T-cell (primary cell): Measurements from ENCODE around the gene ZNF311. TPM values are rescaled to one million over a fixed set of nuclear protein-coding genes. Genes with fewer than 3 reads are reported as not detected.

Experiments used
- ATAC-seq, 4 experiments: fragments of 200-7000 bp in 3 of 4; fragments of 150-1000 bp in 1 of 4; cut with Tn5 transposase; replicated peaks in 1 of 4; 1 replicate in 3 of 4; 2 replicates in 1 of 4; pipeline ENCODE4 v1.10.0; 2021; ENCODE audit warnings: moderate library complexity in 3 of 4, mild to moderate bottlenecking in 2 of 4, moderate number of reproducible peaks in 1 of 4
- CTCF ChIA-PET, 2 donors: fragments of 300-600 bp; sonication (Branson Sonifier 250); formaldehyde crosslinking; loops; one replicate each; lab custom pipeline; 2022; ENCODE audit warnings: antibody characterized with exemption in 2 of 2; lab: Charles Lee
- POLR2A ChIA-PET, 2 donors: fragments of 300-600 bp; sonication (Branson Sonifier 250); formaldehyde crosslinking; loops; one replicate each; lab custom pipeline; 2022; ENCODE audit warnings: antibody characterized with exemption in 2 of 2; lab: Charles Lee
- DNase-seq, 35 experiments: peaks; one replicate each; pipeline versions ENCODE4 v3.0.0 to v3.0.0-alpha.2; 2013 to 2023
- H3K27ac ChIP-seq: one replicate; pipeline ENCODE4 v1.5.1; 2013; ENCODE audit warnings: low read length
- H3K27me3 ChIP-seq, 2 experiments: replicated peaks in 1 of 2; 1 replicate in 1 of 2; 2 replicates in 1 of 2; pipeline versions ENCODE4 v1.6.1 to v1.7.0; 2013; ENCODE audit warnings: low read length in 1 of 2, mixed read lengths in 1 of 2; ENCODE audit not compliant: control insufficient read depth in 2 of 2, insufficient read depth in 2 of 2; ENCODE audit errors: extremely low read depth in 1 of 2
- H3K36me3 ChIP-seq, 2 donors: 1 replicate in 1 of 2; 2 replicates in 1 of 2; pipeline versions ENCODE4 v1.6.1 to v1.7.0; 2013; ENCODE audit warnings: low read length in 1 of 2; ENCODE audit not compliant: control insufficient read depth in 2 of 2, insufficient read depth in 1 of 2; ENCODE audit errors: extremely low read depth in 1 of 2
- H3K4me1 ChIP-seq, 2 experiments: 1 replicate in 1 of 2; 2 replicates in 1 of 2; pipeline versions ENCODE4 v1.6.1 to v1.7.0; 2013; ENCODE audit warnings: low read length in 2 of 2, mixed read lengths in 1 of 2; ENCODE audit not compliant: insufficient read depth in 2 of 2, control insufficient read depth in 1 of 2; ENCODE audit errors: extremely low read depth in 1 of 2
- H3K4me3 ChIP-seq, 2 donors: 1 replicate in 1 of 2; 2 replicates in 1 of 2; pipeline versions ENCODE4 v1.5.1 to v1.7.0; 2013; ENCODE audit warnings: mild to moderate bottlenecking in 2 of 2, low read length in 1 of 2, moderate library complexity in 1 of 2; ENCODE audit not compliant: control insufficient read depth in 1 of 2; ENCODE audit errors: extremely low read depth in 1 of 2
- H3K9me3 ChIP-seq: 2 replicates; pipeline ENCODE4 v1.7.0; 2013
- H3K27ac Mint-ChIP-seq, 2 donors: one replicate each; pipeline ENCODE4 v1.8.0; 2020 to 2021; ENCODE audit warnings: mild to moderate bottlenecking in 2 of 2, mixed read lengths in 2 of 2
- H3K27me3 Mint-ChIP-seq, 2 donors: one replicate each; pipeline ENCODE4 v1.8.0; 2021 to 2022; ENCODE audit warnings: mixed read lengths in 2 of 2
- H3K36me3 Mint-ChIP-seq: one replicate; pipeline ENCODE4 v1.8.0; 2021; ENCODE audit warnings: mixed read lengths
- H3K4me1 Mint-ChIP-seq, 3 donors: one replicate each; pipeline ENCODE4 v1.8.0; 2020 to 2022; ENCODE audit warnings: mixed read lengths in 3 of 3, mild to moderate bottlenecking in 1 of 3
- H3K4me3 Mint-ChIP-seq, 3 donors: one replicate each; pipeline ENCODE4 v1.8.0; 2020 to 2022; ENCODE audit warnings: mild to moderate bottlenecking in 3 of 3, mixed read lengths in 3 of 3, moderate library complexity in 3 of 3
- H3K9me3 Mint-ChIP-seq, 3 donors: one replicate each; pipeline ENCODE4 v1.8.0; 2020 to 2022; ENCODE audit warnings: mixed read lengths in 3 of 3
- WGBS: methylation state at CpG from one replicate; pipeline ENCODE4 v1.1.5; 2013; ENCODE audit warnings: missing lambda C conversion rate; ENCODE audit not compliant: insufficient coverage; 5-methylcytosine and 5-hydroxymethylcytosine counted together
- total RNA-seq, 35 experiments: library from RNA in 6 of 35; stranded (reverse) in 6 of 35; fragments of 120-200 nt in 1 of 35; gene quantifications; one replicate each; pipeline versions ENCODE4 v1.2.1 to v1.2.4 and lab custom pipeline; 2013 to 2026

The ZNF311 gene
- total RNA-seq, 5 donors from 2014 or later (not counting 1 experiment from before 2014, with no cell fraction given) = 0.22 to 0.61 (median 0.30) TPM

DNA sequence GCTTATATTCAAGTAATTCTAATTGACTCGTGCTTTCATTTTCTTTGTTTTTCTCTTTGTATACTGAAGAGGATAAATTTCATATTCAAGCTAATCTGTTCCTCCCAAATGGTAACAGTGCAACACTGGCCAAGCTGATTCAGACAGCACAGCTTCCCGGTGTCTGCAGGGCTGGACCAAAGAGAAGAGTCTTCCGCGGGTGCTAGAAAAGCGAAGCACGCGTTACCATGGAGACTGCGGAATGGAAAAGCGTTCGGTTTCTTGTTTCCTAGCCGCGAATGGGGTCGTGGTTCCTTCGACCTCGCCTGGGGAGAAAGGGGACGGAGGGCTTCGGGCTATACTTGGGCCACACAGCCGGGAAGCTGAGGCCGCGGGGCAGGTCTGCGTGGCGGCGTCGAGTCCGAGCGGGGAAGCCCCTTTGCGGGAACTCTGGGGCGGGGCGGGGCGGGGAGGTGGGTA lies 6.2 kb upstream of the ZNF311 start:
- WGBS = under 1% methylated on average over 16 of the region's 30 CpGs
- DNase-seq (peak in 26 of 35 experiments; percentile 13 to 69 (median 32)), ATAC-seq (peak in 3 of 4 experiments; percentile 43 to 62 (median 58))
- peaks cover 8% of the 10 kb centered on the region for H3K9me3 ChIP-seq
- H3K27me3 ChIP-seq = peaks cover 12 to 19% of the 10 kb centered on the region in 2 experiments
- peak overlapping the region; percentile 25 for H3K27ac ChIP-seq
- H3K9me3 Mint-ChIP-seq = peaks cover 0 to 5% (median 0%) of the 10 kb centered on the region in 3 donors
- H3K36me3 Mint-ChIP-seq = no peaks in the 10 kb centered on the region
- peak overlapping the region; percentile 52 to 80 for H3K4me3 ChIP-seq
- CTCF ChIA-PET = interaction anchor here in 1 of 2 donors (0.7 to 1.5 kb wide), 7 partner anchors 9 to 326 kb away, joined by 3 to 8 read pairs (median 3); no protein-coding TSS in a partner anchor
- H3K27me3 Mint-ChIP-seq = peaks cover 4 to 30% of the 10 kb centered on the region in 2 donors
- H3K27ac Mint-ChIP-seq = peak overlapping the region; percentile 43 to 76
- H3K4me3 Mint-ChIP-seq = peak overlapping the region; percentile 84 to 90 (median 85)
- POLR2A ChIA-PET = interaction anchor here (0.5 to 0.8 kb wide), 2 partner anchors 402 to 1203 kb away, joined by 3 read pairs; a partner anchor contains a TSS
- no peaks in the 10 kb centered on the region for H3K36me3 ChIP-seq
- peaks cover 4 to 13% of the 10 kb centered on the region in 2 experiments for H3K4me1 ChIP-seq
- H3K4me1 Mint-ChIP-seq = peaks cover 18 to 24% (median 19%) of the 10 kb centered on the region in 3 donors

DNA sequence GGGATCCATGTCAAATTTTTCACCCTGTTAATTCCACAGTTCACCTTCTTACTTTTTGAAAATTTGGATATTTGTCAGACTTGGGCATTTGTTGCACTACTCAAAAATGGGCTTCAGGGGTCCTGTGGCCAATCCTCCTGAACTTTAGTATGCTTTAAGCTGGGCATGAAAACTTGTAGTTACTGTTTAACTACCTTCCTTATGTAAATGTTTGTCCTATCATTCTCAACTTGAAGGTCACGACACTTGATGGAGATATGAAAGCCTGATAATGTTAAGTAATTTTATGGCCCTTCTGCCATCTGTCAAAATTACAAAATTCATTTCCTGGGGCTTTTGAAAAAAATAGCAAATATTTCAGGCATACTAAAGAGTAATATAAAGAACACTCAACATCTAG lies 4.2 kb upstream of the ZNF311 start:
- no peak overlapping the region for H3K4me3 ChIP-seq
- ATAC-seq = no peak
- peaks cover 8% of the 10 kb centered on the region for H3K9me3 ChIP-seq
- no CpG with 5 or more reads among the region's 1 CpG for WGBS
- DNase-seq = no peak
- H3K9me3 Mint-ChIP-seq = peaks cover 0 to 5% (median 0%) of the 10 kb centered on the region in 3 donors
- peaks cover 25 to 35% (median 30%) of the 10 kb centered on the region in 3 donors for H3K4me1 Mint-ChIP-seq
- peaks cover 8 to 19% of the 10 kb centered on the region in 2 experiments for H3K27me3 ChIP-seq
- POLR2A ChIA-PET = no interaction called here
- peaks cover 2 to 12% of the 10 kb centered on the region in 2 experiments for H3K4me1 ChIP-seq
- H3K27me3 Mint-ChIP-seq = peaks cover 4 to 33% of the 10 kb centered on the region in 2 donors
- CTCF ChIA-PET = interaction anchor here in 1 of 2 donors (0.6 to 1.3 kb wide), 2 partner anchors 17 to 135 kb away, joined by 3 read pairs; no protein-coding TSS in a partner anchor
- no peak overlapping the region for H3K27ac Mint-ChIP-seq
- no peaks in the 10 kb centered on the region for H3K36me3 ChIP-seq
- no peak overlapping the region for H3K27ac ChIP-seq
- H3K36me3 Mint-ChIP-seq = no peaks in the 10 kb centered on the region
- no peak overlapping the region for H3K4me3 Mint-ChIP-seq

DNA sequence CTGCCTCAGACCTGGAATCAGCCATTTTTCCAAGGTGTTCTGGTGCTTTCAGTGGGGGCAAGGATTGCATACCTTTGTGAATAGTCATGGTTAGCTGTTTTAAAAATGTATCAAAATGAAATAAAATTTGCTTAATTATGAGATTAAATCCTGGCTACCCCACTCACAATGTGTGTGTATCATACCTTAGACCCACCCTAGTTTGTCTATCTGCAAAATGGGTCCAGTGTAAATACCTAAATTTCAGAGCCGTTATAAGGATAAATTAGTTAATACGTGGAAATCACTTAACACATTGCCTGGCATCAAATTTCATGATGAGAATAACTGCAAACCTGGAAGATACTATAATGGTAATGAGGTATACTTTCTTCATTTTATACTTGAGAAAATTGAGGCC lies 3.0 kb upstream of the ZNF311 start:
- peaks cover 8% of the 10 kb centered on the region for H3K9me3 ChIP-seq
- peaks cover 0 to 5% (median 0%) of the 10 kb centered on the region in 3 donors for H3K9me3 Mint-ChIP-seq
- no peaks in the 10 kb centered on the region for H3K36me3 ChIP-seq
- H3K4me3 ChIP-seq = no peak overlapping the region
- no peak for ATAC-seq
- H3K27me3 Mint-ChIP-seq = peaks cover 4 to 23% of the 10 kb centered on the region in 2 donors
- H3K4me1 Mint-ChIP-seq = peaks cover 25 to 35% (median 30%) of the 10 kb centered on the region in 3 donors
- peaks cover 2 to 12% of the 10 kb centered on the region in 2 experiments for H3K4me1 ChIP-seq
- WGBS = no CpG with 5 or more reads among the region's 2 CpGs
- peaks cover 8 to 19% of the 10 kb centered on the region in 2 experiments for H3K27me3 ChIP-seq
- H3K27ac ChIP-seq = no peak overlapping the region
- ChIA-PET POLR2A (no interaction called here), CTCF (no interaction called here)
- H3K4me3 Mint-ChIP-seq = no peak overlapping the region
- DNase-seq = no peak
- H3K27ac Mint-ChIP-seq = no peak overlapping the region
- H3K36me3 Mint-ChIP-seq = no peaks in the 10 kb centered on the region

DNA sequence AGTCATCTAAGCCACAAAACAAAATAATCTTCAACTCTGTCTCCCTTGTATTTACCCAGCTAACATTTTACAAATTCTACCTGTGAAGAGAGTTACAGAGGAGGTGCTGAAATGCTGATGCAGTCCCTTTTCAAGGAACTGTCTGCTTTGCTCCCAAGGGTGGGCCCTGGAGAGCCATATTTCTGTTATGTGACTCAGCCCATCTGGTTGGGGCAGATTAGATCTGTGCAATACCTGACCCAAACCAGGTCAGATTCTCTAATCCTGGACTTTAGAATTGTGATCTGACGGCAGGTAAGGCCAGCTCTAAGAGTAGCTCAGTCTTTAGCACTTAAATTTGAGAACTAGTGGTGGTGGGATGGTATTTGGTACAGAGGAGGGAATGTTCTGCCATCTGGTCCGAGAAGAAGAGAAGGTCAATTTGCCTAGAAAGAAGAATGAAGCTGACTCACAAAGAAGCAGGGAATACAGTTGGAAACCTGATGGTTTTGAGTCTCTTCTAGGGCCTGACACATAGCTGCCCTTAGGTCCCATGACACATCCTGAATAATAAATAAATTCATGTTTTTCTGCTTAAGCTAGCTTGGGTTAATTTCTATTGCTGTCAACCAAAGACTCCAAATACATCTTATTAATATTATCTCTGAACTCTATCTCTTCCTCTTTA lies 8.1 kb downstream of the ZNF311 start:
- WGBS = 86% methylated on average over 2 of the region's 2 CpGs
- H3K36me3 Mint-ChIP-seq = no peaks in the 10 kb centered on the region
- ChIA-PET POLR2A (interaction anchor here in 1 of 2 donors (0.5 kb wide), 1 partner anchor 1125 kb away, joined by 3 read pairs; a partner anchor contains a TSS), CTCF (interaction anchor here (1.3 to 1.6 kb wide), 2 partner anchors 14 to 160 kb away, joined by 3 to 4 read pairs; no protein-coding TSS in a partner anchor)
- H3K27me3 ChIP-seq = peaks cover 0 to 4% of the 10 kb centered on the region in 2 experiments
- no peaks in the 10 kb centered on the region for H3K36me3 ChIP-seq
- H3K9me3 Mint-ChIP-seq = no peaks in the 10 kb centered on the region
- no peak overlapping the region for H3K27ac ChIP-seq
- H3K27ac Mint-ChIP-seq = no peak overlapping the region
- H3K27me3 Mint-ChIP-seq = peaks cover 7 to 8% of the 10 kb centered on the region in 2 donors
- DNase-seq = no peak
- no peak overlapping the region for H3K4me3 Mint-ChIP-seq
- H3K4me1 Mint-ChIP-seq = no peaks in the 10 kb centered on the region
- no peak overlapping the region for H3K4me3 ChIP-seq
- no peak for ATAC-seq
- no peaks in the 10 kb centered on the region for H3K9me3 ChIP-seq
- no peaks in the 10 kb centered on the region for H3K4me1 ChIP-seq

DNA sequence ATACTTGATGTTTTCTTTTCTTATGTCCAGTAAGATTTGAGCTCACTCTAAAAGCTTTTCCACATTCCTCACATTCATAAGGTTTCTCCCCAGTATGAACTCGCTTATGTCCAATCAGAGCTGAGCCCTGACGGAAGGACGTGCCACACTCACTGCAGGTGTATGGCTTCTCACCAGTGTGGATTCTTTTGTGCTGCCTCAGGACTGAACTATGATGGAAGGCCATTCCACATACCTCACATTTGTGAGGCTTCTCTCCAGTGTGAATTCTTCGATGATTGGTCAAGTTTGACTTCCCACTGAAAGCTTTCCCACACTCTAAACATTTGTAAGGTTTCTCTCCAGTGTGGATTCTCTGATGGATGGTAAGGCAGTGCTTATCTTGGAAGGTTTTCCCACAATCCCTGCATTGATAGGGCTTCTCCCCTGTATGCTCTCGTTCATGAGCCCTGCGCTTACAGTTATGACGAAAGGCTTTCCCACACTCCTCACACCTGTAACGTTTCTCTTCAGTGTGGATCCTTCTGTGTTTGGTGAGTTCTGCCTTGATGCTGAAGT lies 9.9 kb downstream of the ZNF311 start:
- POLR2A ChIA-PET = no interaction called here

More for the DNA sequence above, 9.9 kb downstream of the ZNF311 start:
- H3K27me3 Mint-ChIP-seq = peaks cover 7 to 8% of the 10 kb centered on the region in 2 donors
- DNase-seq (no peak), ATAC-seq (no peak)
- WGBS = 90% methylated on average over 3 of the region's 8 CpGs
- H3K4me3 Mint-ChIP-seq = no peak overlapping the region
- Histone ChIP-seq H3K27me3 (peaks cover 0 to 4% of the 10 kb centered on the region in 2 experiments), H3K9me3 (no peaks in the 10 kb centered on the region), H3K36me3 (no peaks in the 10 kb centered on the region), H3K27ac (no peak overlapping the region), H3K4me1 (no peaks in the 10 kb centered on the region), H3K4me3 (no peak overlapping the region)
- H3K9me3 Mint-ChIP-seq = no peaks in the 10 kb centered on the region
- CTCF ChIA-PET = no interaction called here
- H3K4me1 Mint-ChIP-seq = no peaks in the 10 kb centered on the region
- H3K27ac Mint-ChIP-seq = no peak overlapping the region
- no peaks in the 10 kb centered on the region for H3K36me3 Mint-ChIP-seq
